GM21529 (cell line): ENCODE measurements around the gene PACRG.
"Not testable (repeated sequence)": the region's sequence is repeated elsewhere in the genome, so short reads cannot be mapped to it uniquely, and the experiment has no call there.

Experiments used
- ATAC-seq: cut with Tn5 transposase; IDR thresholded peaks from one replicate; pipeline ENCODE4 v1.9.1; 2021; ENCODE audit not compliant: unreplicated experiment

The PACRG gene

DNA sequence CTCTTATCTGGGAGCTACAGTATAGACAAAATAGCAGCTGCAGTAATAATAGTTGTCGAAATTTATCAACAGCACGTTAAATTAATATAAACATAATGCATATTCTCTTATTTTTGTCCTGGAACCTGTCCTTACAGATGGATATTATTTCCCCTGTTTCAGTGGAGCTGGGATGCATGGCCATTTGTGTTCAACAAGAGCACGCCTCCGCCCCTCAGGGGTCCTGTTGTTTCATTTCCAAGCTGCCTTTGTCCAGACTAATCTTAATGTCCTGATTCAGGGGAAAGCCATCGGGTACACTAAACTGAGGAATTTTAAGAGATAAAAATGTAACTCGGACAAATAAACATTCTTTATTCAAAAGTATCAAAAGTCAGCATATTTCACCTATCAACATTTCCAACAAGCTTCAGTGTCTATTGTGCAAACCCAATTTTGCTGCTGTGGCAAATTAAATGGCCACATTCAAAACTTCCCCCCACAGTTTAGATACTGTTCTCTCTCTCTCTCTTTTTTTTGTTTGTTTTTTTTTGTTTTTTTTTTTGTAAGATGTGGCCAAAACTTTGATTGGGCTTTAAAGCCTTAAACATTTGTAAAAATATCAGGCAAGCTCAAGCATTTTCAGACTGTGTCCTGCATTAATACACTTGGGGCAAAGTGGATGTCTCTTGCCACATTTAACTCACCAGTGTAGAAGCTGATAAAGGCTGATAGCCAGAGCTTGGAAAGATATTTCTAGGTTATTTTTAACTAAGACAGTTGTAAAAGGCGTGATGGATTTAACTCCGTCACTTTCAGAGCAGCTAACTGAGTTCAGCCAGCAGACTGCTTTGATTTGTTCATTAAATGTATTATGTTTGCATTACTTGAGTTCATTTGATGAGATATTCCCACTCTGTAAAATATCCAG lies 574.2 kb downstream of the PACRG start:
- ATAC-seq = no peak

DNA sequence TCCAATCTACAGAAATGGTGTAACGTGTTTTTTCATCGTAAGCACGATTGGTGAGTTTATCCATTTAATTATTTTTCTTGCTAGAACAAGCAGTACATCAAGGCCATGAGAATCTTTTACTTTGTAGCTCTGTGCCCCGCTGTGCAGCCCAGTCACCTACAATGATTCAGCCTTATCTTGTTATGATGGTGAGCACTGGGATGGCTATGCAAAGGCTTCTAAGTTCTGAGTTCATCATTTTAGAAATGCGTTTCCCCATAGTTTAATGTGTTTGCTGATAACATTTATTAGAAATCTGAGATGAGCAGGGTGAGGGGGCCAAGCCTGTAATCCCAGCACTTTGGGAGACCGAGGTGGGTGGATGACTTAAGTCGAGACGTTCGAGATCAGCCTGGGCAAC lies 575.0 kb downstream of the PACRG start:
- ATAC-seq = no peak

DNA sequence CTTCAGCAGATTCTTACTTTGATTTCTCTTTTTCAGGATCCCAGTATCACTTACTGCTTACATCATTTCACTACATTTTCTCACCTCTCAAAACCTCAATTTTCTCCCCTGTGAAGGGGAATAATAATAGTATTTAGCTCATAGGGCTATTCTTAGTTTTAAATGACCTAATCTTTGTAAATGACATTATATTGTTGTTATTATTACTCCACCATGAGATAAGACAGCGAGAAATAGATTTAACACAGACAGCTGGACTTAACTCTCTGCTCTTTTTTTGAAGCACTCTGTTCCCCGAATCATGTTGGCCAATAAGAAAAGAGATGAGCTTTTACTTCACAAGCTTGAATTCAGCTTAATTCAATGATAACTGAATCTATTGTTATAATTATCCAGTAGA lies 578.2 kb downstream of the PACRG start:
- no peak for ATAC-seq

DNA sequence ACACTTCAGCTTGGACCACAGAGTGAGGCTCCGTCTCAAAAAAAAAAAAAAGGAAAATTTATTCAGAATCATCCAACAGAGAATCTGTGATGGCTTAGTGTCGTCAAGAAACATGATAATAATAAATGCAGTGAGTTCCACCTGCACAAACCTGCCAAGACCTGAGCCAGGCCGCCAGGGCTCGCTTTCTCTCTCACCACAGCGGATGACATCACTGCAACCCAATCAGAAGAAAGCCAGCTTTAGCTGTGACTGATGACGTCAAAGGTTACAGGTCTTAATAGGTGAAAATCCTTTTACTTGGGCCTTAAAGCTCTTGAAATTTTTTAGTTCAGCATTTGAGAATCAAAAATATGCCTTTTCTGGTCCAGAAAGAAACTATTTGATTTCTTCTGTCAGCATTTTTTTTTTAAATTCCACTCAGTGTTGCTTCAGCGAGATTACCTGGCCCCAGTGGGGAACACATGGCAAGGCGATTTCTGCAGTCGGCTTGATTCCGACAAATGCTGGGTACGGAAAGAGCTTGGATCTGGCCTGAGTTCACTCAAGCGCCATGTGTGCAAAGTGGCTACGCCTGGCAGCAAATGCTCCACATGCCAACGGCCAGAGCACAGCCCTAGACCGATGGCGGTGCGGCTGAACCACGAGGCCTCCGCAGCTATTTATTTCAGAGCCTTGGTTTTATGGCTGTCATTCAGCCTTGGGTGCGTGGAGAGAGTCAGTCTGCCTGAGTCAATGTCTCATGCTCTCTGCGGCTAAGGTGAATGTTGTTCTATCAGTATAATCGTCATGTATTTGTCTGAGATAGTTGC lies 581.1 kb downstream of the PACRG start:
- no peak for ATAC-seq

DNA sequence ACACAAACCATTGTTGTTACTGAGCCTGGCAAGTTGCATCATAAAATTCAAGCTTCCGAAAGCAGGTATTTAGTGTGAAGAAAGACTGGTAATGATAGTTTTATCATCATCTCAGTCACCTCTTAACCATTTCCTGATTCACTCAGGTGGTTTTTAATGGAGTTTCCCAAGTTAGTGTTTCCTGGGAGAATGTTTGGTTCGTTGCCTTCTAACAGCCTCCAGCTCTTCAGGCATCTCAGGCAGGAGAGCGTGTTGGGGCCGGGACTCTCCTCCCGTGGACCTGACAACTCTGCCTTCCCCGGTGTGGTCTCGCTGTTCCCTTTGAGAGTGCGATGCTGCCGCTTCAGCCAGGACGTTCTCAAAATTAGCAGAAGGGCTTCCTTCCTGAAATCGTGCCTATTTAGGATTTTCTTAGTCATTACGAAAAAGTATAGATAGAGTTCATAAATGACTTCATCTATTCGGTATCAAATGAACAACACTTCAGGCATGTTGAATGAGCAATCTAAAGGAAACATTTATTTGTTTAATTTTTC lies 581.8 kb downstream of the PACRG start:
- no peak for ATAC-seq

DNA sequence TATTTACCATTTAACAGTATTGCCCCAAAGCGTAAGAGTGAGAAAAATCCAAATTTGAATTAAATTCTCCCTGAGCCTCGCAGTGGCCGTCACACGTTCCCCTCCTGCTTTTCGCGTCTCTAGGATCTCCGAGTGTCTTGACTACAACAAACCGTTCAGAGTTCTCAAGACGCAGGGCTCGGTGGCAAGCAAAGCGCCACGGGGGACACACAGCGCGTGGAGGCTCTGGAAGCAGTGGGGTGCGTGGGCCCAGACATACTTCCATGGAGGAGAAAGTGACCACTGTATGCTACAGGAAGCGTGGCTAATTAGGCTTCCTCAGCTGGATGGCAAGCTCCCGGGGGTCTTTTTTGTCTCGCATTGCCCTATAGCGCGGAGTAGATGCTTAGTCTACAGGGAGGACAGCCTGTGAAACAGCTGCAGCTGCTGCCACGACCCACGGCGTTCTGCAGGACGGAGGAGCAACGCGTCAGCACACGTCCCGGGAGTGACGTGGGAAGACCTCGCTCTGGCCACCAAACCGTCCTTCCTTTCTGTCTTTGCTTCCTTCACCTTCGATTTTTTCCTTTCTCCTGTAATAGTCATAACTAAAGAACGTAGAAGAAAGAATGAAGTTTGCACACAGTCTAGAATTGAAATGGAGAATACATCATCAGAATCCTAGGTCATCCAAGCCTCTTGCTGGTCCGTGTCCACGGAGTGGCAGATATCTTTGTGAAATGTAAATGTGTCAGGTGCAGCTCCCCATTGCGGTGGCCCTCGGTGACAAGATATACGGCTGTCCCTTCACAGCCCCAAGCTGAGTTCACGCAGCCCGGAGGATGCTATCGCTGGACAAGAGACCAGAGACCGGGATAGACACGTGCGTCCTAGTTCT lies 582.6 kb downstream of the PACRG start:
- no peak for ATAC-seq

DNA sequence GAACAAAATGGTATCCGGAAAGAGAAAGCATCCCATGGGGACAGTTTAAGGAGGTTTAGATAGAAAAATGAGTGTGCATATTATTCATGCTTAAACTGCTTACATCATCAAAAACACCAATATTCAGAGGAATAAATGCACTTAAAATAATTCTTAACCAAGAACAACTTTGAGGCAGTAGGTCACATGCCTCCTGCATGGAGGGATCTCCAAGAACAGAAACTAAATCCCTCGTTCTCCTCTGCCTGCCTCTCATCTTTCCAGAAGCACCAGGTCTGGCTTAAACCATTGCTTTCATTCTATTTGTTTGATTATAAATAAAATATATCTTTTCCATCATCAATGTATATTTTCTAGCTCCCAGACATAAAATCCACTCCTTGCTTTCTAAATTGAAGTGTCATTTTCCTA lies 583.2 kb downstream of the PACRG start:
- no peak for ATAC-seq

GRCh38 chr6:163311830-163312229 lies 584.1 kb downstream of the PACRG start:
- ATAC-seq = no peak

DNA sequence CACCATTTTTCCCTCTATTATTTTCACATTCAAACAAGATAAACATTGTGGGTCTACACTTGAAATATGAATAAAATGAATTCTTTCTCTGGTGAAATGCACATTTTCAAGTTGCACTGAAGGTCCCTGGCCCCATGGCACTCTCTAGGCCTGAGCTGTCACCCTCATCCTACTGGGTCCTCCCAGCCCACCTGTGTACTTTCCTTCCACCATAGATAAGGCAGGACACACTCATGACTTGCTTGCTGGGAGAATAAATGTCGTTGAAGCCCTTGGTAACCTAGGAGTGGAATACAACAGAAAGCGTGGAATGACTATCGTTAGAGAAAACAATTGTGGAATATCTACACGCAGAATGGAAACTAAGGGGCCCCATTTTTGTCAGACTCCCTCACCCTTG lies 585.8 kb downstream of the PACRG start:
- ATAC-seq = no peak

DNA sequence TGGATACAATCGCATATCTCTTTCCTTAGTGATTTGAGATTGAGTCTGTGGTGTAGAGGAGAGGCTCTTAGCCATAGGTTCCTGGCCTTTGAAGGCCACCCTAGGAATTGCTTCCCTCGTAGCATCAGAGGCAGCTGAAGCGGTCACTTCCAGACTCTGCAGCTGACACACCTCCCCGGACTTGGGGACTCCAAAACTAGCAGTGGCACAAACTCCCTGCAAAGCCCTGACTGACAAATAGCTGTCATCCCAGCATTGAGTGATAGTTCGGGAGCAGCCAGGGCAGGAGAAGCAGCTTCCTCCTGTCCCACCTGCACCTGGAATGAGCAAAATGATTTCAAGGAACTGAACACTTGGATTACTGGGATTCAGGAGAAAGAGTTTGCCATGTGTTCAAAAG lies 586.2 kb downstream of the PACRG start:
- no peak for ATAC-seq

DNA sequence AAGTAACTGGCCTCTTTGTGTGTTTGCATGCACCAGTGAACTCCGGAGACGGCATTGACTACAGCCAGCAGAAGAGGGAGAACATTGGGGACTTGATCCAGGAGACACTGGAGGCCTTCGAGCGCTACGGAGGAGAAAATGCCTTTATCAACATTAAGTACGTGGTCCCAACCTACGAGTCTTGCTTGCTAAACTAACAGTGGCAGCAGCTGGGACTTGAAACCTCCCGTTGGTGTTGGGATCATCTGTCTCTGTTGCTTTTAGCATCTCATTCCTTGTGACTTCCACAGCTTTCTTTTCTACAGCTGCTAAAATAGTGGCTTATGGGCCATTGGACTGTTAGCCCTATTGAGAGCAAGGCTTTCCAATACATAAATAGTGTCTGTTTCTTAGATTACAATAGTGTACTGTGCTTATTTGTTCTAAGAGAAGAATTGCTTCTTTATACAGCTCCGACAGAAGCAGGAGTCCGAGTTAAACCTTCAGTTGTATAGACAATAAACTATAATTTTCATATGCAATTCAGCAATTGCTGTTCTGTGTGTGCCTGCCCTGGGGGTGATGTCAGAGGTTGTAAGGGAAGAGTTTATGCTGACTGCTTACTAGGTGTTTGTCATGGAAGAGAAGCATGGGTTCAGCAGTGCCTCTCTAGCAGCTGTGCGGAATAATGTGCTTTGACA lies 587.2 kb downstream of the PACRG start:
- ATAC-seq = no peak

DNA sequence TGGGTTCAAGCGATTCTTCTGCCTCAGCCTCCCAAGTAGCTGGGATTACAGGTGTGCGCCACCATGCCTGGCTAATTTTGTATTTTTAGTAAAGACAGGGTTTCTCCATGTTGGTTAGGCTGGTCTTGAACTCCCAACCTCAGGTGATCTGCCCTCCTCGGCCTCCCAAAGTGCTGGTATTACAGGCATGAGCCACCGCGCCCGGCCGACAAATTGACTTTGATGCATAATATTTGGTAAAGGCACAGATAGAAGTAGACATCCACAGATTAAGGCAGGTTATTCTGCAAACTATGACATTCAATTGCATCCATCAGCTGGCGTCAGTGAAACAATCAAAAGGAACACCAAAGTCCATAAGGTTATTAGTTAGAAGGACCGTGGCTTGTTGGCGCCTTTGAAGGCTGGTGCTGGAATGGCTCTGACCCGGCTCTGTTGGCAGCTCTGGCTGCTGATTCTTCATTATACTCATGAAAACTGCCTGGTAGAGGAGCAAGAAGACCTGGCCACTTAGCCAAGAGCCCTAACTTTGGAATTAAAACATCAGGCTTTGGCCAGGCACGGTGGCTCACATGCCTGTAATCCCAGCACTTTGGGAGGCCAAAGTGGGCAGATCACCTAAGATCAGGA lies 589.2 kb downstream of the PACRG start:
- ATAC-seq = not testable (repeated sequence)

GRCh38 chr6:163318071-163318786 lies 590.5 kb downstream of the PACRG start:
- ATAC-seq = no peak

DNA sequence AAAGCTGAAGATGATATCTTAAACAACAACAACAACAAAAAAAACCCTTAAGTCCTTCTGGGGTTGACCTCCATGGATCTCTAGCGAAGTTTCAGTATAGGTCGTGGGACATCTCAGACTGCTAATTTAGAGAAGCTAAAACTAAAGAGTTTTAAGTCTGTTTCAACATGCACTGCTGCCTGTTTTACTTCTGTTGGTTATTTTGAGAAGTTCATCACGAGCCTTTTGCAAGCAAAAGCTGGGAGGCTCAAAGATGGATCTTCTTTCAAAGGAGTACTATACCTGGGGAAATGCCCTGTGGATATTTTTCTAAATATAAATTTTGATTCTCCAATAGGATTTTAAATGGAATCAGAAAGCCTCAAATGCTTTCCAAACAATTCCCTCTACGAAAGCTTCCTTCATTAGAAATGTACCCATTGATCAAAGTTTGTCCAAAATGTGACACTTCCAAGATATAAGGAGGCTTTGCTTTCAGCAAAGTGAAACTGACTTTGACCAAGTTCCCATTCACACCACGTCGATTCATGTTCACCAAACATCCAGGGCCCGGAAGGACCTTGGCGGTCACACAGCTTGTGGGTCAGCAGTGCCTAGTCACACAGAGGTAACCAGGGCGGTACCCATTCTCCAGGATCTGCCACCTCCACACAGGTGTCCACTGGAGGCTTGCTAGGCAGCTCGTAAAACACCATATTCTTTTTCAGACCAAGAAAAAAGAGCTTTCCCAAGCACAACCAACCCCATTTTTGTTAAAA lies 592.0 kb downstream of the PACRG start:
- no peak for ATAC-seq

DNA sequence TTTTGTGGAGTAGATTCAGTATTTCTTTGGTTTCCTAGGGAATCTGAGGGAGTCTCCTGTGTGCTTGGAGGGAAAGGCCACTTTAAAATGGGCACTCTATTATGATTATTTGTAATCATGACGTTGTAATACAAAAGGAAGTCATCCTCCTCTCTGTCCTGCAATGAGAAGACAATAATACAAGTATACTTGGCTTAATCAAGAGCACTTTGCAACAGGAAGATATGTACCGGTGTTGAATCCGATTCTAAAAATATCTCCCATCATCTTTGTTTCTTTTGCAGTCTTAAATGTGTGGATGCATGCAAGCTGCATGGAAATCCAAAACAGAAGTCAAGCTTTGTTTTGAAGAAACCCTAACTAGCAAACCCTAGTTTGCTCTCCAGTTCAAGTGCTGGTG lies 592.6 kb downstream of the PACRG start:
- ATAC-seq = no peak

- no peak for ATAC-seq
Observed at GRCh38 chr6:163320804-163321203, 593.0 kb downstream of the PACRG start.

DNA sequence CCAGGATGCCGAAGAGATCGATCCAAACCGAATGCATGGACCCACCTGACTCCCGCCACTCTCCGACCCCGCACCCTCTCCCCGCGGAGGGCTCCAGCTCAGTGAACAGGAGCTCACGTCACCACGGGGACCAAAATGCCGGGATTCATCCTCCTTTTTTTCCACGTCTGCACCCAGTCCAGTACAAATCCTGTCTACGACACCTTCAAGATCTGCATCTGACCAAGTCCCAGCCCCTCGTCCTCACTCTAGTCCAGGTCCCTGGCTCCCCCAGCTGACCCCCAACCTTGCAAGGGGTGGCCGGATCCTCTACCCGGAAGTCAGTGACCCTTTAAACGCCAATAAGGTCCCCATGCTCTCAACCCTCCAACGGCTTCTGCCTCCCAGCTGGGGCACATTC lies 593.9 kb downstream of the PACRG start:
- no peak for ATAC-seq

DNA sequence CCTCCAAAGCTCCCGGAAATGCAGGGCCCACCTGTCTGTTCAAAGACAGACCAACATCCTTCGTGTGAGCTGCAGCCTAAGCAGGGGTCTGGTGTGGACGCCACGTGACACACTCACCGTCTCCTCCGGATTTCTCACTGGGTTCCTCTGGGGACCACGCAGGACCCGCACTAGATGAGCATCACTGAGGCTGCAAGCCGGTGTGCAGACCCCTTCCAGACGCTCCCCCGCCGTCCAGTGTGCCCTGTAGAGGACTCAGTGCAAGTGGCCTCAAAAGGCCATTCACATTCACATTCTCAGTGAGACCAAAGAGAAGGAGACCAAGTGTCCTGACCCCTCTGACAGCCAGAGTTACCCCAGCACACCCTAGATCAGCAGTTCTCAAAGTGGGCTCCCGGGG lies 595.5 kb downstream of the PACRG start:
- ATAC-seq = no peak

DNA sequence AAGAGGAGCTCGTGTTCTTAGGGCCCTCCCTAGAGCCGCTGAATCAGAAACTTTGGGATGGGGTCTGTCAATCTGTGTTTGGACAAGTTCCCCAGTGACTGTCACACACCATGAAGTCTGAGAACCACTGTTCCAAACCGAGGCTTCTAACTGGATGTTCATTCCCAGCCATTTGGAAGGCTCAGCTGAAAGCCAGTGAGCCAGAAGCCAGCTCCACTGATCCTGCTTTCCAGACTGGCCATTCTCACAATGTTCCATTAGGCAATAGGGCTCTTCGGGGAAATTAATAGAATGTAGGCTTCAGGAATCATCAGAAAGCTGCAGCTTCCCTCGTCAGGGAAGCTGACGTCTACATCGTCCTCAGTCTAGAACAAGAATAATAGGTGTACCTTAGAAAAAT lies 595.9 kb downstream of the PACRG start:
- no peak for ATAC-seq
